Lower leg skin (tissue), 3 donors: ENCODE data around the gene LRP3.

Source experiments
- CTCF ChIP-seq, 3 donors: fragments of 450-650 bp; IDR thresholded peaks; one replicate each; pipeline ENCODE4 v1.5.1; 2016; ENCODE audit warnings: antibody characterized with exemption in 3 of 3, mild to moderate bottlenecking in 3 of 3, moderate library complexity in 2 of 3
- POLR2A ChIP-seq, 2 donors: fragments of 450-650 bp; IDR thresholded peaks; one replicate each; pipeline ENCODE4 v1.6.1; 2016 to 2017; ENCODE audit warnings: antibody characterized with exemption in 2 of 2, mild to moderate bottlenecking in 1 of 2, moderate library complexity in 1 of 2

DNA sequence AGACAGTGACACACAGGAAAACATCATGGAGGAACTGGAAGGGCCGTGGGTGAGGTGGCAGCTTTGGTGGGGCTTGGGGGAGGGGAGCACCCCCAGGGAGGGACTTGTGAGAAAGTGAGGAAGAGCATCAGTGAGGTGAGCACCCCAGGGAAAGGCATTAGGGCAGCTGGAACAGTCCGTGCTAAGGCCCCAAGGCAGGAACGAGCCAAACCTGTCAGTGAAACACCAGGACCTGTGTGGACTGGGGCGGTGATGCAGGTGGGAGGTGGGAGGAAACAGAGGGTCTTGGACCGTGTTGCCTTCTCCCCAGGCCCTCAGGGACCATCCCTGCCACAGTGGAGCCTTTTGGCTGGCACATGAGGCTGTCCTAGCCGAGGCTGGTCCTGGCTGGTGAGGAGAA, 48.8 kb downstream of the LRP3 start:
- TF ChIP-seq CTCF (IDR thresholded peaks at IDR 0.05): no peak
- no peak for TF ChIP-seq POLR2A (IDR thresholded peaks at IDR 0.05)
